GM12875 (cell line): ENCODE data around the gene NUBPL.
"Not testable (repeated sequence)": the region's sequence is repeated elsewhere in the genome, so short reads cannot be mapped to it uniquely, and the experiment has no call there.

Experiments
- H3K4me3 ChIP-seq: one replicate; pipeline ENCODE4 v1.5.1; 2011; ENCODE audit warnings: low read depth, low read length, control low read depth
- TF ChIP-seq, protein P1 (sequence below): IDR thresholded peaks from 2 replicates; pipeline ENCODE4 v1.5.1; 2011; ENCODE audit warnings: low read depth, mild to moderate bottlenecking, control low read depth, inconsistent platforms, low read length, moderate library complexity, borderline replicate concordance; ENCODE audit not compliant: insufficient read depth

Gene NUBPL

DNA sequence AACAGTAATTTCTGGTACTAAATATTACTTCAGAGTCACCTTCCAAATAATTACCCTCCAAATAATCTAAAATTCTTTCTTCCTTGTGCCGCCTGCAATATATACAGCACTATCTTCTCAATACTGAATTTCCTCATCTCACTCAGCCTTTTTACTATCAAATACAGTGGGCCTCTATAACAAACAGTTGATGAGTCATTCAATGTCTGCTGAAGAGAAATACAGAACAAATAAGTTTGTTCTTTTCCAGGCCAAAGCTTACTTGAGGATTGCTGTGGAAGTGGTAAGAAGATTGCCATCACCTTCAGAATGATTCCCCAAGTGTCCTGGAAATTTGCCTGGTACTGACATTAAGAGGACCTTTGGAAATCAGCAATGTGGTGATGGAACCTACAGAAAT lies 297.7 kb downstream of the NUBPL start:
- no peak overlapping the region for H3K4me3 ChIP-seq
- TF ChIP-seq, protein P1, sequence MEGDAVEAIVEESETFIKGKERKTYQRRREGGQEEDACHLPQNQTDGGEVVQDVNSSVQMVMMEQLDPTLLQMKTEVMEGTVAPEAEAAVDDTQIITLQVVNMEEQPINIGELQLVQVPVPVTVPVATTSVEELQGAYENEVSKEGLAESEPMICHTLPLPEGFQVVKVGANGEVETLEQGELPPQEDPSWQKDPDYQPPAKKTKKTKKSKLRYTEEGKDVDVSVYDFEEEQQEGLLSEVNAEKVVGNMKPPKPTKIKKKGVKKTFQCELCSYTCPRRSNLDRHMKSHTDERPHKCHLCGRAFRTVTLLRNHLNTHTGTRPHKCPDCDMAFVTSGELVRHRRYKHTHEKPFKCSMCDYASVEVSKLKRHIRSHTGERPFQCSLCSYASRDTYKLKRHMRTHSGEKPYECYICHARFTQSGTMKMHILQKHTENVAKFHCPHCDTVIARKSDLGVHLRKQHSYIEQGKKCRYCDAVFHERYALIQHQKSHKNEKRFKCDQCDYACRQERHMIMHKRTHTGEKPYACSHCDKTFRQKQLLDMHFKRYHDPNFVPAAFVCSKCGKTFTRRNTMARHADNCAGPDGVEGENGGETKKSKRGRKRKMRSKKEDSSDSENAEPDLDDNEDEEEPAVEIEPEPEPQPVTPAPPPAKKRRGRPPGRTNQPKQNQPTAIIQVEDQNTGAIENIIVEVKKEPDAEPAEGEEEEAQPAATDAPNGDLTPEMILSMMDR, result no peak

DNA sequence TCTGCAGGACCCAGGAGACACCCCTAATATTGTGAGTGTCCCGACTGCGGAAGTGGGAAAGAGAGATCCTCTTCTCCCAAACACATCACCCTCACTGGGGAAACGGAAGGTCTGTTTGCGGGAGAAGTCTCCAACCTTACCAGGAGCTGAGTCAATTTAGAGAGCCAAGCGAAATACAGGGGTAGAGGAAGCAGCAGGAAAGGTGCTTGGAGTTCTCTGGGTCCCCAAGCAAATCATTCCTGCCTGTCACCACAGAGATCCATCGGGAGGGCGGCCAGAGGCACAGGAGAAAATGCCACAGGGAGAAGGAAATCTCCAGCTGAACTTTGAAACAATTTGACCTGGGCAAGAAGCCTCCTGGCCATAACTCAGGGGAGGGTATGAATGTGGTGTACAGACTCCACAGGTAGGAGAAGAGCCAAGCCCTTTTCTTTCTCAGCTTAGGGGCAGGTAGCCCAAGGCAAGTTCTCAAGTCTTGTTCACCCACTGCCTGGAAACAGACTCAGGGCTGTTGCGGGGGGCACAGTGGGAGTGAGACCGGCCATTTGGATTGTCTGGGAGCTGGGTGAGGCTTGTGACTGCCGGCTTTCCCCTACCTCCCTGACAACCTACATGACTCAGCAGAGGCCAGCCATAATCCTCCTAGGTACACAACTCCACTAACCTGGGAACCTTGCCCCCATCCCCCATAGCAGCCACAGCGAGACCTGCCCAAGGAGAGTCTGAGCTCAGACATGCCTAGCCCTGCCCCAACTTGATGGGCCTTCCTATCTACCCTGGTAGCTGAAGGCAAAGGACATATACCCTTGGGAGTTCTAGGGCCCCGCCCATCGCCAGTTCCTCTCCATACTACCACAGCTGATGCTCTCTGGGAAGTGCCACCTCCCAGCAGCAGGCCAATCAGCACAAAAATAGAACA lies 304.0 kb downstream of the NUBPL start:
- TF ChIP-seq, protein P1, result no peak
- no peak overlapping the region for H3K4me3 ChIP-seq

DNA sequence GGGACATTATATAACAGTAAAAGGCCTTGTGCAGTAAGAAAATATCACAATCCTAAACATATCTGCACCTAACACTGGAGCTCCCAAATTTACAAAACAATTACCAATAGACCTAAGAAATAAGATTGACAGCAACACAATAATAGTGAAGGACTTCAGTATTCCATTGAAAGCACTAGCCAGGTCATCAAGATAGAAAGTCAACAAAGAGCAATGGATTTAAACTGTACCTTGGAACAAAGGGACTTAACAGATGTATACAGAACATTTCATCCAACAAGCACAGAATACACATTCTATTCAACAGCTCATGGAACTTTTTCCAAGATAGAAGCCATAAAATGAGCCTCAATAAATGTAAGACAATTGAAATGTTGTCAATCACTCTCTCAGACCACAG lies 306.4 kb downstream of the NUBPL start:
- H3K4me3 ChIP-seq, result no peak overlapping the region
- TF ChIP-seq, protein P1, result no peak

DNA sequence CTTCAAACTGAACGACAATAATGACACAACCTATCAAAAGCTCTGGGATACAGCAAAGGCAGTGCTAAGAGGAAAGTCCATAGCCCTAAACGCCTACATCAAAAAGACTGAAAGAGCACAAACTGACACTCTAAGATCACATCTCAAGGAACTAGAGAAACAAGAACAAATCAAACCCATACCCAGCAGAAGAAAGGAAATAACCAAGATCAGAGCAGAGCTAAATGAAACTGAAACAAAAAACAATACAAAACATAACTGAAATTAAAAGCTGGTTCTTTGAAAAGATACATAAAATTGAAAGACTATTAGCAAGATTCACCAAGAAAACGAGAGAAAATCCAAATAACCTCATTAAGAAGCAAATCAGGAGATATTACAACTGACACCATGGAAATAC lies 306.9 kb downstream of the NUBPL start:
- not testable (repeated sequence) for H3K4me3 ChIP-seq

DNA sequence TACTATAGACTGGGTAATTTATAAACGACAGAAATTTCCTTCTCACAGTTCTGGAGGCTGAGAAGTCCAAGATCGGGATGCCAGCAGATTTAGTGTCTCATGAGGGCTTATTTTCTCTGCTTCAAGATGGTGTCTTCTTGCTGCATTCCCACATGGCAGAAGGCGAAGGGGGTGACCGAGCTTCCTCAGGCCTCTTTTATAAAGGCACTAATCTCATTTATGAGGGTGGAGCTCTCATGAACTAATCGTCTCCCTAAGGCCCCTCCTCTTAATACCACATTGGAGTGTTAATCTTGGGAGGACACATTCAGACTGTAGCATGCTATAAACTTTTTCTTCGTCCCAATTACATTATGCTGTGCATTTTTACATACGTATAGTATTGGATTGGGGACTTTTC lies 315.5 kb downstream of the NUBPL start:
- TF ChIP-seq, protein P1, result no peak
- no peak overlapping the region for H3K4me3 ChIP-seq

DNA sequence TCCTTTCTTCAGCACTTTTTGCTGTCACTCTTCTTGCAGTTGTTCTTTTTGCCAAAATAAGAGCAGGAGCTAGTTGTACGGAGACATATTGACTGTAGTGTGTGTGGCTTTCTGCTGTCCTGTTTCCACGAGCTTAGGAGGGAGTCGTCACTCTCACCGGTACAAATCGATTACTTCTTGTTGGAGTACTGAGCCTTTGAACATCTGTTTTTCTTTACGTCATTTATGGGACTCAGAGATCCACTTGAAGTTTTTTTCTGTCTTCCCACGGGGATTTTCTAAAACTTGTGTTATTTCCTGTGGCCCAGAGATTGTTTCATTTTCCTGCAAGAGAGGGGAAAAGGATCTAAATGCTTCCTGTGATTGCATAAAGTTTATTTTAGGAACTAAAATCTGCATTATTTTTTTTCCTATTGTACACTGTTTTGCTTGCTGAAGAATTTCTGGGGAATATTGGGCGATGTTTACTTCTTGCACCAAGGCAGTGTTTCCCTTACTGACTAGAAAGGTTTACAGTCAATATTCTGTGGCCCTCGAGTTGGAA lies 316.1 kb downstream of the NUBPL start:
- TF ChIP-seq, protein P1, result no peak
- H3K4me3 ChIP-seq, result no peak overlapping the region

DNA sequence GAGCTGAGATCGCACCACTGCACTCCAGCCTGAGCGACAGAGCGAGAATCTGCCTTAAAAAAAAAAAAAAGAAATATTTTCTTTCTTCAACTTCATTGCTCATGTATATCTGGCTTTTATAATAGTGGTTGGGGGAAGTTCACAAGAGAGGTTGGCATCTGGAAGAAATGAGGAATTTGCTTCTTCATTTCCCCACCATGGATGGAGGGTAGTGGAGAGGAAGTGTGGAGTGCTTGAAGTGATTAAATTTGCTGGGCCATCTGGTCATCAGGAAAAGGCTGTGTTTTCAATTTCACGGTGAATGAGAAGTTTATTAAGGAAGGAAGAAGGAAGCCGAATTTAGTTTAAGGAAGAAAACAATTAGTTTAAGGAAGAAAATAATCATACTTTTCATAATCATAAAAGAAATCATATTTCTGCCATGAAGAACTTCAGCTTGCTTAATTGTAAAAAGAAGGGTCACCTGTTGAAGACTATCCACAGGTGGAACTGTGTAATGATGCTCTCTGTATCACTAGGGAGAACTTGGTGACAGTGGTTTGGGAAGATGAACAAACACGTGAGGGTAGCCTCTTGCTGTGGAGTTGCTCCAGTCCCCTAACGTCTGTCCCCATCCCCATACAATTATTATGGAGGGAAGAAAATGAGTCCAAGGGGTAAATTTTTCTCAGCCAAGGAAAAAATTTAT lies 318.6 kb downstream of the NUBPL start:
- no peak overlapping the region for H3K4me3 ChIP-seq
- TF ChIP-seq, protein P1, result no peak
